Stomach (tissue), 4 donors: ENCODE results near the gene CACNA2D3.

ENCODE experiments used
- EP300 ChIP-seq: sonication (generic); formaldehyde crosslinking; IDR thresholded peaks from one replicate; pipeline ENCODE4 v1.6.1; 2017; ENCODE audit warnings: antibody characterized with exemption
- POLR2A ChIP-seq, 4 donors: fragments of 450-650 bp; IDR thresholded peaks; one replicate each; pipeline ENCODE4 v1.6.1; 2016; ENCODE audit warnings: antibody characterized with exemption in 4 of 4, control low read depth in 2 of 4, mild to moderate bottlenecking in 1 of 4, moderate library complexity in 1 of 4

DNA sequence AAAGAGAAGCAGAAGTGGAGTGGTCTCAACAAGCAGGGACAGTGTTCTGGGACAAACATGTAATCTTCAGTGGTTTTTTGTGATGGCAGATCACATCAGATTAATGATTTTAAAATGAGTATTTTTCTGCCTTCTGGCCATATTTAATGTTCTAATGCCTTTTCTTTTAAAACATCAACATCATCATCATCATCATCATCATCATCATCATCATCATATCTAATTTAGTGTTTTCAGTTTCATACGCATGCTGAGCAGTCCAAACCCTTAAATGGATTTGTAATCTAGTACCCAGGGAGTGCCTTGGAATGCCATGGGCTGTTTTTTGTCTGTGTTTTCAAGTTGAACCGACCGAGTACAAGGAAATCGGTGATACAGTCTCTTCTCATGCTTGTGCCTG, 68.9 kb downstream of the CACNA2D3 start:
- no peak for TF ChIP-seq POLR2A (IDR thresholded peaks at IDR 0.05)
- no peak for TF ChIP-seq EP300
